DOHH2 (cell line): ENCODE measurements around the gene SEMG2.

Experiments
- H3F3A ChIP-seq: fragments of 200-600 bp; sonication (generic), shearing (Covaris generic); 2 replicates; pipeline ENCODE4 v1.6.0; 2016; ENCODE audit warnings: antibody characterized with exemption, mild to moderate bottlenecking; ENCODE audit not compliant: control insufficient read depth, insufficient read depth
- H3K27ac ChIP-seq: fragments of 200-600 bp; sonication (generic); 2 replicates; pipeline ENCODE4 v1.5.1; 2014; ENCODE audit warnings: low read depth, mild to moderate bottlenecking, low read length, moderate library complexity
- H3K27me3 ChIP-seq: fragments of 200-600 bp; sonication (generic); 2 replicates; pipeline ENCODE4 v1.6.1; 2014; ENCODE audit warnings: mild to moderate bottlenecking, low read length, mixed read lengths; ENCODE audit not compliant: control insufficient read depth
- H3K36me3 ChIP-seq: fragments of 200-600 bp; sonication (generic); 2 replicates; pipeline ENCODE4 v1.6.1; 2014; ENCODE audit warnings: mild to moderate bottlenecking, low read length, moderate library complexity, mixed read lengths; ENCODE audit not compliant: control insufficient read depth
- H3K4me1 ChIP-seq: fragments of 200-600 bp; sonication (generic); 2 replicates; pipeline ENCODE4 v1.6.1; 2014; ENCODE audit warnings: mild to moderate bottlenecking, low read length, mixed read lengths; ENCODE audit not compliant: control insufficient read depth
- H3K4me2 ChIP-seq: fragments of 200-600 bp; sonication (generic); 2 replicates; pipeline ENCODE4 v1.6.0; 2014; ENCODE audit warnings: mild to moderate bottlenecking, low read length, moderate library complexity
- H3K4me3 ChIP-seq: fragments of 200-600 bp; sonication (generic); 2 replicates; pipeline ENCODE4 v1.5.1; 2014; ENCODE audit warnings: mild to moderate bottlenecking, low read length, mixed read lengths
- H3K79me2 ChIP-seq: fragments of 200-600 bp; sonication (generic); 2 replicates; pipeline ENCODE4 v1.6.1; 2014; ENCODE audit warnings: mild to moderate bottlenecking, low read length, mixed read lengths; ENCODE audit not compliant: control insufficient read depth
- H3K9me2 ChIP-seq: fragments of 200-600 bp; sonication (generic); replicated peaks from 2 replicates; pipeline ENCODE4 v1.6.1; 2014; ENCODE audit warnings: mild to moderate bottlenecking, low read length, mixed read lengths; ENCODE audit not compliant: control insufficient read depth
- H3K9me3 ChIP-seq: fragments of 200-600 bp; sonication (generic); 2 replicates; pipeline ENCODE4 v1.6.1; 2014; ENCODE audit warnings: antibody characterized with exemption, low read length, mixed read lengths; ENCODE audit not compliant: control insufficient read depth, insufficient read depth
- H4K20me1 ChIP-seq: fragments of 200-600 bp; sonication (generic); 2 replicates; pipeline ENCODE4 v1.6.0; 2014; ENCODE audit warnings: low read depth, mild to moderate bottlenecking, antibody characterized with exemption, low read length, moderate library complexity; ENCODE audit not compliant: control insufficient read depth, insufficient read depth
- EZH2phosphoT487 ChIP-seq: fragments of 200-600 bp; sonication (generic); IDR thresholded peaks from 2 replicates; pipeline ENCODE4 v1.6.1; 2017; ENCODE audit warnings: borderline replicate concordance, mild to moderate bottlenecking, antibody characterized with exemption, low read length, moderate library complexity, mixed read lengths
- TF ChIP-seq, protein P1 (sequence below): fragments of 200-600 bp; sonication (generic); IDR thresholded peaks from one replicate; pipeline ENCODE4 v1.5.1; 2014; ENCODE audit warnings: antibody characterized with exemption, mild to moderate bottlenecking, low read depth, low read length; ENCODE audit not compliant: poor library complexity, severe bottlenecking

Gene SEMG2

DNA sequence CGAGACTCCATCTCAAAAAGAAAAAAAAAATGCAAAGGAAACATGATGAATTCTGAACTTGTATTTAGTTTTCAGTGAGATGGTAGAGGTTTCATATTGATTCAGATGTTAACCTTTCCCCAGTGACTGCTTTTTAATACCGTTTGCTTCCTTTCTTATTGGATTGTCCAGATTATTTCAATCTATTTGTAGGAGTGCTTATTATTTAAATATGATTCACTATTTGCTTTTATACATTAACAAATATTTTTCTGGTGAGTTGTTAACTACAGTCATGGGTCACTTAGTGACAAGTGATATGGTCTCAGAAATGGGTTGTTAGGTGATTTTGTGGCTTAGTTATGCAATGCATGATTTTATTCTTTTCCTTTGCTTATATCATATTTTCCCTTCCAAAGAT, 38.1 kb upstream of the SEMG2 start:
- Histone ChIP-seq H3K4me2 (no peak overlapping the region), H3K27me3 (peaks cover 3% of the 10 kb centered on the region; the same call in 1 of the 2 replicates), H3K9me3 (no peaks in the 10 kb centered on the region), H3K79me2 (no peaks in the 10 kb centered on the region), H3K27ac (no peak overlapping the region), H3K9me2 (no peaks in the 10 kb centered on the region), H3F3A (no peaks in the 10 kb centered on the region), H3K4me3 (no peak overlapping the region), H4K20me1 (no peaks in the 10 kb centered on the region), H3K4me1 (no peaks in the 10 kb centered on the region), H3K36me3 (no peaks in the 10 kb centered on the region)
- TF ChIP-seq EZH2phosphoT487 = no peak
- TF ChIP-seq, protein P1, sequence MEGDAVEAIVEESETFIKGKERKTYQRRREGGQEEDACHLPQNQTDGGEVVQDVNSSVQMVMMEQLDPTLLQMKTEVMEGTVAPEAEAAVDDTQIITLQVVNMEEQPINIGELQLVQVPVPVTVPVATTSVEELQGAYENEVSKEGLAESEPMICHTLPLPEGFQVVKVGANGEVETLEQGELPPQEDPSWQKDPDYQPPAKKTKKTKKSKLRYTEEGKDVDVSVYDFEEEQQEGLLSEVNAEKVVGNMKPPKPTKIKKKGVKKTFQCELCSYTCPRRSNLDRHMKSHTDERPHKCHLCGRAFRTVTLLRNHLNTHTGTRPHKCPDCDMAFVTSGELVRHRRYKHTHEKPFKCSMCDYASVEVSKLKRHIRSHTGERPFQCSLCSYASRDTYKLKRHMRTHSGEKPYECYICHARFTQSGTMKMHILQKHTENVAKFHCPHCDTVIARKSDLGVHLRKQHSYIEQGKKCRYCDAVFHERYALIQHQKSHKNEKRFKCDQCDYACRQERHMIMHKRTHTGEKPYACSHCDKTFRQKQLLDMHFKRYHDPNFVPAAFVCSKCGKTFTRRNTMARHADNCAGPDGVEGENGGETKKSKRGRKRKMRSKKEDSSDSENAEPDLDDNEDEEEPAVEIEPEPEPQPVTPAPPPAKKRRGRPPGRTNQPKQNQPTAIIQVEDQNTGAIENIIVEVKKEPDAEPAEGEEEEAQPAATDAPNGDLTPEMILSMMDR = no peak

GRCh38 chr20:45187693-45188092, 33.5 kb upstream of the SEMG2 start:
- Histone ChIP-seq H3K4me2 (no peak overlapping the region), H3K27ac (no peak overlapping the region), H3K36me3 (no peaks in the 10 kb centered on the region), H3K4me1 (no peaks in the 10 kb centered on the region), H3K79me2 (no peaks in the 10 kb centered on the region), H3F3A (no peaks in the 10 kb centered on the region), H3K27me3 (peaks cover 3% of the 10 kb centered on the region; the same call in 1 of the 2 replicates), H3K9me2 (no peaks in the 10 kb centered on the region), H3K4me3 (no peak overlapping the region), H4K20me1 (no peaks in the 10 kb centered on the region), H3K9me3 (no peaks in the 10 kb centered on the region)
- no peak for TF ChIP-seq EZH2phosphoT487
- TF ChIP-seq, protein P1 = no peak

GRCh38 chr20:45189067-45189609, 32.0 kb upstream of the SEMG2 start:
- H3K4me1 ChIP-seq = no peaks in the 10 kb centered on the region
- no peaks in the 10 kb centered on the region for H3F3A ChIP-seq
- no peak for TF ChIP-seq EZH2phosphoT487
- TF ChIP-seq, protein P1 = no peak
- no peaks in the 10 kb centered on the region for H3K9me3 ChIP-seq
- H3K27me3 ChIP-seq = peaks cover 3% of the 10 kb centered on the region; the same call in 1 of the 2 replicates
- no peak overlapping the region for H3K4me2 ChIP-seq
- H4K20me1 ChIP-seq = no peaks in the 10 kb centered on the region
- H3K27ac ChIP-seq = no peak overlapping the region
- no peaks in the 10 kb centered on the region for H3K9me2 ChIP-seq
- no peak overlapping the region for H3K4me3 ChIP-seq
- H3K36me3 ChIP-seq = no peaks in the 10 kb centered on the region
- H3K79me2 ChIP-seq = no peaks in the 10 kb centered on the region
